Stimulated activated CD4-positive, alpha-beta T cell treated with anti-CD3 and anti-CD28 coated beads, Interleukin-1b, Interleukin-23, amount 100 ng/mL, for 4 hours (primary cell): Measurements from ENCODE around the gene TMEM115.
"Not testable (repeated sequence)": the region's sequence is repeated elsewhere in the genome, so short reads cannot be mapped to it uniquely, and the experiment has no call there.

Experiments used
- DNase-seq, 2 donors: peaks; one replicate each; pipeline ENCODE4 v3.0.0-alpha.2; 2020; ENCODE audit warnings: low read depth in 2 of 2

The TMEM115 gene

DNA sequence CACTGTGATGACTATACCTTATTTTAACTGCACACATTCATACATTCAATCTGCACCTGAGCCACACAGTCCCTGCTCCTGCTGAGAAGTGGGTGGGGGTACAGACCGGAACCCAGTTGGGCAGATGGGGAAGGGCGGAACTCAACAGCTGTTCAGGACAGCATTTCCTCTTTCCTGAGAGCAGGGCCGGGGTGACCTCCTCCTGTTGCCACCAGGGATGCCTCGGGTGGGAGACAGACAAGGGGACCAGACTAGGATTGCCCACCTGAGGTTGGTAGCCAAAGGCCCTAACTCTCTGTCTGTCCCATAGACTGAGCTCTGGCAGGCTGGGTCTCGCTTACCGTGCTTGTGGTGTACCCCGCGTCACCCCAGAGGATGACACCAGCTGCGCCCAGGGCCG, 40.7 kb downstream of the TMEM115 start:
- DNase-seq, result no peak

DNA sequence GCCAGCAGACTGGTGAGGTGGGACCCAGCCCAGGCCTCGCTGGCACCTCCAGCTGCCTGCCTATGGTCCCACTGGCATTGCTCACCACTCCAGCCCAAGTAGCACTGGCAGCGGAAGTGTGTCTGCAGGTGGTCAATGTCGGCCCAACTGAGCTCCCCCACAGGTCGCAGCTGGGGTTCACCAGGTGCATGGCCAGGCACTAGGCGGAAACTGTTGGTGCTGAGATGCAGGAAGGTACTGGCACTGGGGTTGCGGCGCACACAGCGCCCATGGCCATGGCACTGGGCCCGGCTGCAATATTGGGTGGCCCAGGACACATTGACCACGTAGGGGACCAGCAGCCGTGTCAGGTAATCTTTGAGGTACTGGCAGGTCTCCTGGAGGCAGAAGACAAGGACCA, 41.2 kb downstream of the TMEM115 start:
- DNase-seq, result no peak

DNA sequence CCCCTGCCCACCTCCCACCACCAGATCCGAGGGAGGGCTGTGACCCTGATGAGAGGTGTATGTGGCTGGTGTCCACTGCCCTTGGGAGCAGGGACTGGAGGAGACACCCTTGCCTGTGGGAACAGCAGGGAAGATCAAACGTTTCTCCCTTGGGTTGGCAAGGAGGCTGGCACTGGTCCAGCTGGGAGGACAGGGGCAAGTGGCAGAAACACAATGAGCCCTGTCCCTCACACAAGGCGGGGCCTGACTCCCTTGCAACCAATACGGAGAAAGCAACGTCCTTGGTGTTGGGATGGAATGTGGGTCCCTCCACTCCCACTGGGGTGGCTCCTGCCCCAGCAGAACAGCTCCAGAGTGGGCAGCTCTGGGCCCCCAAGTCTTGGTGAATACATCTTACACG, 42.0 kb downstream of the TMEM115 start:
- no peak for DNase-seq

DNA sequence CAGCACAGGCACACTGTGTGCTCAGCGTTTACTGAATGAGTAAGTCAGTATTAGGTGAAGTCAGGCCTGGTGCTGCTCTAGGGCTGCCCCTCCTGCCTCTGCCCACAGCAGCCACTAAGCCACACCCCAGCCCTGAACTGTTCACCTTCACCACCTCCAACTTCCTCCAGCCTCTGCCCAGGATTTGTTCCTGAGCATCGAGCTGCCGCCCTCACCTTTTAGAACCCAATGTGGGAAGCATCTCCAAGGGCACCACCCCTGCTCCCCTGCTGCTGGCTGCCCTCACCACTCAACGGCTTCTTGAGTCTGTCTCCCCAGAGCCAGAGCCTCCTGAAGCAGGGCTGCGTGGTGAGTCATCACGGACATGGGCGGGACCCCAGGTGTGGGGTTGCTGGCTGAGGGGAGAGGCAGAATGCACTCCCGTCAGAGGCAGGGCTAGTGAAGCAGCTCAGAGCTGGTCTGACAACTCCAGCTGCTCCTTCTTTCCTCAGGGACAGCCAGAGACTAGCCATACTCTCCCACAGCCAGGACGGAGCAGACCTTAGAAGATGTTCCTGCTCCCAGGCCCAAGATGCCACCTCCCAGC, 42.6 kb downstream of the TMEM115 start:
- DNase-seq, result peak in 1 of 2 donors; percentile 54

DNA sequence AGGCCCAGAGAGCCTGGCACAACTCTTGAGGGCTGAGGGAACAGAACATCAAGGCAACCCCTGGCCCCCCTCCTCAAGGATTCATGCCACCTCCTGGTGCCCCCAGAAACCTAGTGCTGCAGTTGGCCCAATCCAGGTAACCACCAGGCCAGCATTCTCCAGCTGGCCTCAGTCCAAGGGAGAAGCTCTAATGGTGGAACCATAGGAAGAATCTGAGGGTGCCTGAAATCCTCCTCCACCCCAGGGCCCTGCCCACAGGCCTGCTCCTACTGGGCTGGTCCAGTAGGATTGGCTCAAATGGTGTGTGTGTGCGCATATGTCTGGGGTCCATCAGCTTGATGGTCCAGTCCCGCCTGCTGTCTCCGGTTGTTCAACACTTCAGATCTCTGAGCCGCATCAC, 44.5 kb downstream of the TMEM115 start:
- DNase-seq, result no peak

DNA sequence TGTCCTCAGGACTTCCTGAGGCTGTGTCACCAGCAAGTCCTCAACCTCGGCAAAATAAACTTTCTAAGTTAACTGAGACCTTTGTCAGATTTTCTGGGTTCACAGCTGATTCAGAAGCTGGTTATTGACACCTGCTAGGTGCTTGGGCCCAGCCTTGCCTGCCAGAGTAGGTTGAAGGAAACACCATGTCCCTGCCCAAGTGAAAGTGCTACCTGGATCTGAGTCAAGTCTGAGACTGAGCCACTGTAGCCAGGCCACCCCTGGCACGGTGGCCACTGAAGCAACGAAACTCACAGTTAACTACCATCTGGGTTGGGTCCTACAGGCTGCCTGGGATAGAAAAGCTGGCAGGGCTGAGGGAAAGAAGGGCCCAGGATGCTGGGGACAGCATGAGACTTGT, 45.0 kb downstream of the TMEM115 start:
- no peak for DNase-seq

DNA sequence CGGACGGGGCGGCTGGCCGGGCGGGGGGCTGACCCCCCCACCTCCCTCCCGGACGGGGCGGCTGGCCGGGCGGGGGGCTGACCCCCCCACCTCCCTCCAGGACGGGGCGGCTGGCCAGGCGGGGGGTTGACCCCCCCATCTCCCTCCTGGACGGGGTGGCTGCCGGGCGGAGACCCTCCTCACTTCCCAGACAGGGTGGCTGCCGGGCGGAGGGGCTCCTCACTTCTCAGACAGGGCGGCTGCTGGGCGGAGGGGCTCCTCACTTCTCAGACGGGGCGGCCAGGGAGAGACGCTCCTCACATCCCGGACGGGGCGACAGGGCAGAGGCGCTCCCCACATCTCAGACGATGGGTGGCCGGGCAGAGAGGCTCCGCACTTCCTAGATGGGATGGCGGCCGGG, 47.3 kb downstream of the TMEM115 start:
- not testable (repeated sequence) for DNase-seq
